SK-N-SH (cell line): Measurements from ENCODE around the gene CRTC1. TPM values are rescaled to one million over a fixed set of nuclear protein-coding genes. Genes with fewer than 3 reads are reported as not detected.

Experiments used
- CTCF ChIA-PET: fragments of 300-600, 350-600 bp; formaldehyde crosslinking; extraction: SDS; loops from one replicate; lab custom pipeline; 2021; lab: Yijun Ruan, JAX
- POLR2A ChIA-PET: fragments of 350-600 bp; sonication (Branson Sonifier 250); formaldehyde crosslinking; extraction: SDS; loops from one replicate; lab custom pipeline; 2020; ENCODE audit warnings: antibody characterized with exemption, inconsistent platforms; lab: Yijun Ruan, JAX
- DNase-seq: peaks from one replicate; pipeline ENCODE4 v3.0.0; 2012
- H2AFZ ChIP-seq: fragments of 200-600 bp; sonication (generic); 2 replicates; pipeline ENCODE4 v1.8.1; 2016; ENCODE audit warnings: antibody characterized with exemption, mild to moderate bottlenecking, low read depth
- H3F3A ChIP-seq: fragments of 200-600 bp; sonication (generic); replicated peaks from 2 replicates; pipeline ENCODE3; 2016; ENCODE audit warnings: antibody characterized with exemption, mild to moderate bottlenecking; ENCODE audit not compliant: insufficient read depth
- H3K27ac ChIP-seq, 2 experiments: fragments of 200-500 bp in 1 of 2; fragments of 200-600 bp in 1 of 2; sonication (Bioruptor generic) in 1 of 2; sonication (generic), shearing (Covaris generic) in 1 of 2; 2 replicates each; pipeline versions ENCODE4 v1.5.1 to v1.6.1; 2014 to 2016; ENCODE audit warnings: low read depth in 2 of 2, inconsistent platforms in 1 of 2, low read length in 1 of 2, mild to moderate bottlenecking in 1 of 2, mixed read lengths in 1 of 2
- H3K27me3 ChIP-seq: fragments of 200-600 bp; sonication (generic), shearing (Covaris generic); 2 replicates; pipeline ENCODE4 v1.6.1; 2016; ENCODE audit warnings: mixed run types; ENCODE audit not compliant: insufficient read depth
- H3K36me3 ChIP-seq, 2 experiments: fragments of 200-500 bp in 1 of 2; fragments of 200-600 bp in 1 of 2; sonication (Bioruptor generic) in 1 of 2; sonication (generic) in 1 of 2; replicated peaks in 1 of 2; 2 replicates each; pipeline versions ENCODE3 to v1.5.1; 2014 to 2016; ENCODE audit warnings: low read length in 1 of 2, mild to moderate bottlenecking in 1 of 2; ENCODE audit not compliant: insufficient read depth in 2 of 2, control insufficient read depth in 1 of 2
- H3K4me1 ChIP-seq, 2 experiments: fragments of 200-500 bp in 1 of 2; fragments of 200-600 bp in 1 of 2; sonication (Bioruptor generic) in 1 of 2; sonication (generic), shearing (Covaris generic) in 1 of 2; 2 replicates each; pipeline versions ENCODE4 v1.5.1 to v1.6.1; 2014 to 2016; ENCODE audit warnings: low read depth in 1 of 2, low read length in 1 of 2, mixed run types in 1 of 2; ENCODE audit not compliant: insufficient read depth in 2 of 2, control insufficient read depth in 1 of 2
- H3K4me2 ChIP-seq: fragments of 200-600 bp; sonication (generic), shearing (Covaris generic); 2 replicates; pipeline ENCODE4 v1.6.1; 2017; ENCODE audit warnings: mixed run types
- H3K4me3 ChIP-seq, 2 experiments: fragments of 200-500 bp in 1 of 2; fragments of 200-600 bp in 1 of 2; sonication (Bioruptor generic) in 1 of 2; sonication (generic), shearing (Covaris generic) in 1 of 2; 2 replicates each; pipeline versions ENCODE4 v1.5.1 to v1.8.1; 2014 to 2016; ENCODE audit warnings: low read depth in 2 of 2, inconsistent platforms in 1 of 2, low read length in 1 of 2, mild to moderate bottlenecking in 1 of 2, mixed read lengths in 1 of 2, moderate library complexity in 1 of 2
- H3K79me2 ChIP-seq: fragments of 200-600 bp; sonication (generic); 2 replicates; pipeline ENCODE4 v1.8.1; 2017; ENCODE audit warnings: mild to moderate bottlenecking; ENCODE audit not compliant: insufficient read depth
- H3K9ac ChIP-seq: fragments of 200-600 bp; sonication (generic); 2 replicates; pipeline ENCODE4 v1.6.1; 2017; ENCODE audit warnings: mixed run types
- H3K9me2 ChIP-seq: fragments of 200-600 bp; sonication (generic); 2 replicates; pipeline ENCODE4 v1.6.1; 2017; ENCODE audit warnings: mixed run types
- H3K9me3 ChIP-seq: fragments of 200-600 bp; sonication (generic); 2 replicates; pipeline ENCODE4 v1.6.1; 2017; ENCODE audit warnings: mixed run types, mild to moderate bottlenecking, moderate library complexity
- H4K20me1 ChIP-seq: fragments of 200-600 bp; sonication (generic); 2 replicates; pipeline ENCODE4 v1.6.1; 2017; ENCODE audit warnings: mild to moderate bottlenecking, mixed run types; ENCODE audit not compliant: insufficient read depth
- CHD2 ChIP-seq: fragments of 150-350 bp; IDR thresholded peaks from 2 replicates; pipeline ENCODE4 v1.6.1; 2018; ENCODE audit warnings: low read length; ENCODE audit not compliant: partially characterized antibody
- EP300 ChIP-seq, 2 experiments: IDR thresholded peaks; 2 replicates each; pipeline versions ENCODE4 v1.4.0 to v1.6.1; 2012; ENCODE audit warnings: borderline replicate concordance in 1 of 2, low read depth in 1 of 2, low read length in 1 of 2
- FOXJ3 ChIP-seq: sonication (generic); formaldehyde crosslinking; IDR thresholded peaks from 2 replicates; pipeline ENCODE4 v1.5.1; 2020; ENCODE audit warnings: mild to moderate bottlenecking, missing genetic modification reagents
- FOXM1 ChIP-seq: IDR thresholded peaks from 2 replicates; pipeline ENCODE4 v1.4.0; 2012; ENCODE audit warnings: low read depth, mild to moderate bottlenecking
- GABPA ChIP-seq: IDR thresholded peaks from 2 replicates; pipeline ENCODE4 v1.4.0; 2012; ENCODE audit warnings: low read depth, mild to moderate bottlenecking
- GATA2 ChIP-seq: sonication (generic); formaldehyde crosslinking; IDR thresholded peaks from 2 replicates; pipeline ENCODE4 v1.5.0; 2020; ENCODE audit warnings: mild to moderate bottlenecking, missing genetic modification reagents
- MAX ChIP-seq: IDR thresholded peaks from 2 replicates; pipeline ENCODE4 v1.4.0; 2012; ENCODE audit warnings: low read depth
- MXI1 ChIP-seq: IDR thresholded peaks from 2 replicates; pipeline ENCODE4 v1.6.1; 2012; ENCODE audit warnings: mild to moderate bottlenecking, low read depth, low read length, improper control_type of control experiment
- NFIC ChIP-seq: IDR thresholded peaks from 2 replicates; pipeline ENCODE4 v1.4.0; 2012; ENCODE audit warnings: borderline replicate concordance
- NRF1 ChIP-seq: IDR thresholded peaks from 2 replicates; pipeline ENCODE4 v1.6.1; 2012; ENCODE audit warnings: low read depth, mild to moderate bottlenecking, low read length
- PBX3 ChIP-seq: IDR thresholded peaks from 2 replicates; pipeline ENCODE4; 2012
- RCOR1 ChIP-seq: fragments of 150-350 bp; IDR thresholded peaks from 2 replicates; pipeline ENCODE4 v1.6.1; 2017; ENCODE audit warnings: antibody characterized with exemption, low read length
- RXRA ChIP-seq: IDR thresholded peaks from 2 replicates; pipeline ENCODE4 v1.4.0; 2012; ENCODE audit warnings: low read depth, mild to moderate bottlenecking, borderline replicate concordance
- SIN3A ChIP-seq: IDR thresholded peaks from 2 replicates; pipeline ENCODE4 v1.6.1; 2012; ENCODE audit warnings: low read depth, mild to moderate bottlenecking, low read length, moderate library complexity, borderline replicate concordance
- SMC3 ChIP-seq: IDR thresholded peaks from 2 replicates; pipeline ENCODE4 v1.6.1; 2012; ENCODE audit warnings: low read depth, low read length, improper control_type of control experiment
- TAF1 ChIP-seq: IDR thresholded peaks from 2 replicates; pipeline ENCODE4 v1.6.1; 2012; ENCODE audit warnings: low read depth, mild to moderate bottlenecking, low read length, moderate library complexity, borderline replicate concordance
- TCF12 ChIP-seq: IDR thresholded peaks from 2 replicates; pipeline ENCODE4 v1.4.0; 2012
- USF2 ChIP-seq: fragments of 150-350 bp; IDR thresholded peaks from 2 replicates; pipeline ENCODE4 v1.6.1; 2017; ENCODE audit warnings: antibody characterized with exemption, low read length, low read depth, borderline replicate concordance
- WGBS: methylation state at CpG from one replicate; pipeline ENCODE4 v1.1.6; 2017; ENCODE audit warnings: low lambda C conversion rate; 5-methylcytosine and 5-hydroxymethylcytosine counted together
- polyA plus RNA-seq, 3 experiments: library from polyadenylated mRNA; depleted of rRNA; stranded (reverse); fragments of >200 nt; gene quantifications; 2 replicates each; pipeline ENCODE4 v1.2.3, GENCODE V29; 2012

CRTC1 gene
- polyA plus RNA-seq, 1 of the 3 experiments (the other 2 are of a cell fraction), result 5.0 TPM

- CTCF ChIA-PET, result interaction anchor here (0.7 to 2.2 kb wide), 3 partner anchors 9 to 136 kb away, joined by 3 to 10 read pairs (median 6); no protein-coding TSS in a partner anchor
- Histone ChIP-seq H3F3A (peaks cover 4% of the 10 kb centered on the region), H3K9me3 (no peaks in the 10 kb centered on the region), H3K79me2 (peaks cover 11% of the 10 kb centered on the region; the same call in 1 of the 2 replicates), H2AFZ (no peak overlapping the region), H3K4me3 (no peak overlapping the region), H4K20me1 (peaks cover 42% of the 10 kb centered on the region), H3K36me3 (peaks cover 0 to 3% of the 10 kb centered on the region in 2 experiments), H3K4me2 (no peak overlapping the region), H3K27ac (no peak overlapping the region), H3K4me1 (peaks cover 0 to 29% of the 10 kb centered on the region in 2 experiments; a peak in 1 of 4 replicates), H3K27me3 (no peaks in the 10 kb centered on the region), H3K9ac (no peak overlapping the region), H3K9me2 (no peaks in the 10 kb centered on the region)
- 96% methylated on average over 3 of the region's 3 CpGs for WGBS
- POLR2A ChIA-PET, result no interaction called here
- no peak for DNase-seq
- TF ChIP-seq RXRA (no peak), NFIC (no peak), PBX3 (no peak), SIN3A (no peak), GABPA (no peak), SMC3 (no peak), FOXJ3 (CRISPR knock-in tag) (no peak), GATA2 (no peak), MXI1 (no peak), USF2 (no peak), MAX (no peak), TCF12 (no peak), TAF1 (no peak)
These were observed 28.4 kb downstream of the CRTC1 start for GRCh38 chr19:18711893-18712292.

- H2AFZ ChIP-seq, result no peak overlapping the region
- WGBS, result 54% methylated on average over 5 of the region's 5 CpGs
- DNase-seq, result peak; percentile 70
- H3K27ac ChIP-seq, result peak overlapping the region in 1 of 2 experiments; percentile 66; a peak in 2 of 4 replicates
- peaks cover 32% of the 10 kb centered on the region for H4K20me1 ChIP-seq
- H3K4me2 ChIP-seq, result no peak overlapping the region
- no peaks in the 10 kb centered on the region for H3K27me3 ChIP-seq
- CTCF ChIA-PET, result interaction anchor here (0.9 to 1.1 kb wide), 5 partner anchors 12 to 182 kb away, joined by 3 to 4 read pairs (median 3); no protein-coding TSS in a partner anchor
- no peak overlapping the region for H3K4me3 ChIP-seq
- no peaks in the 10 kb centered on the region for H3K9me2 ChIP-seq
- H3K79me2 ChIP-seq, result peaks cover 3% of the 10 kb centered on the region; the same call in 1 of the 2 replicates
- no peak for TF ChIP-seq RXRA
- TF ChIP-seq RCOR1, result peak; percentile 72
- TF ChIP-seq MXI1, result peak; percentile 57; the same call in 1 of the 2 replicates
- no peak for TF ChIP-seq TAF1
- no peak for TF ChIP-seq NRF1
- TF ChIP-seq CHD2, result peak; percentile 7
- no peak for TF ChIP-seq EP300 (IDR thresholded peaks at IDR 0.05; ENCODE audit: borderline replicate concordance in 1 of 2, low read depth in 1 of 2, low read length in 1 of 2)
- no peak for TF ChIP-seq FOXM1
- H3K9ac ChIP-seq, result no peak overlapping the region
- POLR2A ChIA-PET, result interaction anchor here (1.1 kb wide), 1 partner anchor 206 kb away, joined by 3 read pairs; the partner anchor contains the start of genes COPE and DDX49
- H3K4me1 ChIP-seq, result peaks cover 0 to 35% of the 10 kb centered on the region in 2 experiments; a peak in 1 of 4 replicates
- H3K36me3 ChIP-seq, result peaks cover 0 to 3% of the 10 kb centered on the region in 2 experiments
- no peaks in the 10 kb centered on the region for H3K9me3 ChIP-seq
- no peaks in the 10 kb centered on the region for H3F3A ChIP-seq
These were observed 29.5 kb downstream of the CRTC1 start for GRCh38 chr19:18712981-18713380.
